Hepatocyte (in vitro differentiated cells): ENCODE data around the gene TSPAN9.

Experiments
- EZH2 ChIP-seq: fragments of 200-600 bp; sonication (generic); IDR thresholded peaks from 2 replicates; pipeline ENCODE4 v1.6.1; 2016; ENCODE audit warnings: antibody characterized with exemption, mild to moderate bottlenecking, borderline replicate concordance
- EZH2phosphoT487 ChIP-seq: fragments of 200-600 bp; sonication (generic); IDR thresholded peaks from one replicate; pipeline ENCODE4 v1.6.1; 2018; ENCODE audit warnings: antibody characterized with exemption, mild to moderate bottlenecking, low read depth, moderate library complexity; ENCODE audit not compliant: unreplicated experiment, severe bottlenecking
- TF ChIP-seq, protein P1 (sequence below): fragments of 200-600 bp; sonication (generic); IDR thresholded peaks from 2 replicates; pipeline ENCODE4 v1.5.1; 2016; ENCODE audit warnings: antibody characterized with exemption, mild to moderate bottlenecking; ENCODE audit not compliant: poor library complexity

DNA sequence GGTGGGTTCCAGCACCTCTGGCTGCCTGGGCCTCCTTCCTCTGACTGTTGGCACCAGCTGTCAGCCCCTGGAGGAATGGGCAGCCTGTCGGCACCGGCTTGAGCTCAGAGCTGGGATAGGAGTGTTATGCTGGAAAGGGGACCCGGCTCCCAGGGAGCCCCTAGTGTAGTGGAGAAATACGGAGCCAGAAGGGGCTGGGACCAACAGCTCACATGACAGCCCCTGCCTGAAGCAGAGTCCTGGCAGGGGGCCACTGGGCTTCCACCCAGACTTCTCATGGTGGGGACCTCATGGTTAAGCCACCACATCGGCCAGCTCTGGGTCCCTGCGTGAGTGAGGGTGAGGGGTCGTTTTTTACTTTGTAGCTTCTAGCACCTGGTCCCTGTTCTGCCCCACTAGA is 174.5 kb downstream of the TSPAN9 start:
- no peak for TF ChIP-seq EZH2phosphoT487
- TF ChIP-seq, protein P1, sequence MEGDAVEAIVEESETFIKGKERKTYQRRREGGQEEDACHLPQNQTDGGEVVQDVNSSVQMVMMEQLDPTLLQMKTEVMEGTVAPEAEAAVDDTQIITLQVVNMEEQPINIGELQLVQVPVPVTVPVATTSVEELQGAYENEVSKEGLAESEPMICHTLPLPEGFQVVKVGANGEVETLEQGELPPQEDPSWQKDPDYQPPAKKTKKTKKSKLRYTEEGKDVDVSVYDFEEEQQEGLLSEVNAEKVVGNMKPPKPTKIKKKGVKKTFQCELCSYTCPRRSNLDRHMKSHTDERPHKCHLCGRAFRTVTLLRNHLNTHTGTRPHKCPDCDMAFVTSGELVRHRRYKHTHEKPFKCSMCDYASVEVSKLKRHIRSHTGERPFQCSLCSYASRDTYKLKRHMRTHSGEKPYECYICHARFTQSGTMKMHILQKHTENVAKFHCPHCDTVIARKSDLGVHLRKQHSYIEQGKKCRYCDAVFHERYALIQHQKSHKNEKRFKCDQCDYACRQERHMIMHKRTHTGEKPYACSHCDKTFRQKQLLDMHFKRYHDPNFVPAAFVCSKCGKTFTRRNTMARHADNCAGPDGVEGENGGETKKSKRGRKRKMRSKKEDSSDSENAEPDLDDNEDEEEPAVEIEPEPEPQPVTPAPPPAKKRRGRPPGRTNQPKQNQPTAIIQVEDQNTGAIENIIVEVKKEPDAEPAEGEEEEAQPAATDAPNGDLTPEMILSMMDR: no peak
- no peak for TF ChIP-seq EZH2
